C4-2B (cell line): ENCODE measurements around the gene CIRBP.
A peak's percentile ranks its signal among the peaks of the same experiment; 100 is the strongest.

ENCODE experiments used
- H3K27ac ChIP-seq: fragments of 450-650 bp; 2 replicates; pipeline ENCODE4 v1.5.1; 2017
- CTCF ChIP-seq: fragments of 450-650 bp; conservative IDR thresholded peaks from 2 replicates; pipeline ENCODE4 v1.5.1; 2017; ENCODE audit warnings: mild to moderate bottlenecking
- ZFX ChIP-seq: fragments of 450-650 bp; IDR thresholded peaks from 2 replicates; pipeline ENCODE4 v1.6.1; 2017

CIRBP gene

GRCh38 chr19:1259206-1259875 lies 9.8 kb upstream of the CIRBP start:
- peak overlapping the region; percentile 96 for H3K27ac ChIP-seq
- TF ChIP-seq ZFX (no peak), CTCF (no peak)

- peak overlapping the region; percentile 96 for H3K27ac ChIP-seq
These were observed 9.0 kb upstream of the CIRBP start for GRCh38 chr19:1259876-1260748.

GRCh38 chr19:1260749-1261537 lies 8.2 kb upstream of the CIRBP start:
- TF ChIP-seq CTCF (no peak), ZFX (no peak)
- peak overlapping the region; percentile 96 for H3K27ac ChIP-seq

More at GRCh38 chr19:1259876-1260748, 9.0 kb upstream of the CIRBP start:
- no peak for TF ChIP-seq CTCF
- no peak for TF ChIP-seq ZFX

GRCh38 chr19:1261538-1261797 lies 7.7 kb upstream of the CIRBP start:
- TF ChIP-seq CTCF (no peak; the same call in 1 of the 2 replicates), ZFX (no peak)
- H3K27ac ChIP-seq: peak overlapping the region; percentile 96

GRCh38 chr19:1261798-1262622 lies 7.1 kb upstream of the CIRBP start:
- peak overlapping the region; percentile 96 for H3K27ac ChIP-seq
- TF ChIP-seq CTCF (no peak; the same call in 1 of the 2 replicates), ZFX (peak; percentile 37; the same call in 1 of the 2 replicates)

GRCh38 chr19:1262623-1263123 lies 6.5 kb upstream of the CIRBP start:
- TF ChIP-seq ZFX (no peak), CTCF (no peak)
- peak overlapping the region; percentile 96 for H3K27ac ChIP-seq
